ENCODE measurements around the gene PUM2.

Gene PUM2, protein sequence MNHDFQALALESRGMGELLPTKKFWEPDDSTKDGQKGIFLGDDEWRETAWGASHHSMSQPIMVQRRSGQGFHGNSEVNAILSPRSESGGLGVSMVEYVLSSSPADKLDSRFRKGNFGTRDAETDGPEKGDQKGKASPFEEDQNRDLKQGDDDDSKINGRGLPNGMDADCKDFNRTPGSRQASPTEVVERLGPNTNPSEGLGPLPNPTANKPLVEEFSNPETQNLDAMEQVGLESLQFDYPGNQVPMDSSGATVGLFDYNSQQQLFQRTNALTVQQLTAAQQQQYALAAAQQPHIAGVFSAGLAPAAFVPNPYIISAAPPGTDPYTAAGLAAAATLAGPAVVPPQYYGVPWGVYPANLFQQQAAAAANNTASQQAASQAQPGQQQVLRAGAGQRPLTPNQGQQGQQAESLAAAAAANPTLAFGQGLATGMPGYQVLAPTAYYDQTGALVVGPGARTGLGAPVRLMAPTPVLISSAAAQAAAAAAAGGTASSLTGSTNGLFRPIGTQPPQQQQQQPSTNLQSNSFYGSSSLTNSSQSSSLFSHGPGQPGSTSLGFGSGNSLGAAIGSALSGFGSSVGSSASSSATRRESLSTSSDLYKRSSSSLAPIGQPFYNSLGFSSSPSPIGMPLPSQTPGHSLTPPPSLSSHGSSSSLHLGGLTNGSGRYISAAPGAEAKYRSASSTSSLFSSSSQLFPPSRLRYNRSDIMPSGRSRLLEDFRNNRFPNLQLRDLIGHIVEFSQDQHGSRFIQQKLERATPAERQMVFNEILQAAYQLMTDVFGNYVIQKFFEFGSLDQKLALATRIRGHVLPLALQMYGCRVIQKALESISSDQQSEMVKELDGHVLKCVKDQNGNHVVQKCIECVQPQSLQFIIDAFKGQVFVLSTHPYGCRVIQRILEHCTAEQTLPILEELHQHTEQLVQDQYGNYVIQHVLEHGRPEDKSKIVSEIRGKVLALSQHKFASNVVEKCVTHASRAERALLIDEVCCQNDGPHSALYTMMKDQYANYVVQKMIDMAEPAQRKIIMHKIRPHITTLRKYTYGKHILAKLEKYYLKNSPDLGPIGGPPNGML

DNA sequence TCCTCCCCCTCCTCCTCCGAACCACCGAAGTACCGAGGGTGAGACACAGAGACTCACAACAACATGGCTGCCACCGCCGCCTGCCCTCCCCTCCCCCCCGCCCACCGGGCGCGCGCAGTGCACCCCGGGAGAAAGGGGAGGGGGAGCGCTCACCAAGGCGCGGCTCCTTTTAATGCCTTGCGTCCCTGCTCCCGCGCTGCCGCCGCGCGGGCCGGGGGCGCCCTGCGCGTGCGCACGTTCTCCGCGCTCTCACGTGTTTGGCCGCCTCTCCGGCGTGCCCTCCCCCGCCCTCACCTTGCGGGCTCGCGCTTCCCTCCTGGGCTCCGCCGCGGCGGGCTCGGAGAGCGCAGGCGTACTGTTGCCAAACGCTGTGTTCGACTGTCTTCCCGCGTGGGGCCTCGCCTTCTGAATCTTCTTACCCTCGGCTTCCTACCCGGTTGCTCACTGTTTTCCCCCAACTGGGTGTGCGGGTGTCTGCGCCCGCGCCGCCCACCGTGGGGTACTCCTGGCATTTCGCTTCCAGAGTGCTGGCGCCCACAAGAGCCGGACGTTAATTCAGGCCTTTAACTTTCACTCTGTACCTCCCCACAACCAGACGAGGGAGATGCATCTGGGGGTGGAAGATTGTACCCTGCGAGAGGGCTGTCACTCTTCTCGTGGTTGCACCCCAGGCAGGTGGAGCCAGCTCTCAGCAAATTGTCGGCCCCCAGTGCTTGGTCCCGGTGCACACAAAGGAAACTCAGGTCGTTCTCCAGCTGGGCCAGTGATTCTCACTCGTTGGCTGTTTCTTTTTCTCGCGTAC is at the start of gene PUM2:
Gene PUM2 (minus strand): TSS at position 92 of the 802 bp plus-strand sequence. CDS start 23,484 bp downstream, outside the sequence.
- Histone ChIP-seq H3K27me3 (ENCODE audit: control insufficient read depth in 2 of 2, insufficient read depth in 2 of 2, low read length in 2 of 2) (no peaks in the 10 kb centered on the region), H3K4me1 (ENCODE audit: control insufficient read depth in 2 of 2, insufficient read depth in 2 of 2, low read length in 2 of 2) (peaks cover 32 to 45% of the 10 kb centered on the region in 2 donors)

DNA sequence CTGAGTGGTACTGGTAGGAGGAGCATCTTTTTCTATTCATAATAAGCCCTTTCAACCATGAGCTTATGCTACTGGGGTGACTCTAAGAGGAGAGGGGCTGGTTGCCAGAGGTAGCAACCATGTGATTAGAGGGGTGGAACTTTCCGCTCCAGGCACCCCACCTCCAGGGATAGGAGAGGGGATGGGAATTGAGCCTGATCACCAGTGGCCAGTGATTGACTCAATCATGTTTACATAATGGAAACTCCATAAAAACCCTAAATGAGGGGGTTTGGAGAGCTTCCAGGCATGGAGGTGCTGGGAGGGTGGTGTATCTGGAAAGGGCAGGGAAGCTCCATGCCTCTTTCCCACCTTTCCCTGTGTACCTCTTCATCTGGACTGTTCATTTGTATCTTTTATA is 49.7 kb upstream of the PUM2 start:
- Histone ChIP-seq H3K9ac (ENCODE audit: low read depth in 1 of 2, low read length in 2 of 2) (no peak overlapping the region), H3K27ac (ENCODE audit: low read depth in 2 of 2, low read length in 2 of 2) (no peak overlapping the region)

More for the DNA sequence above, at the start of gene PUM2:
- H3K27ac ChIP-seq (ENCODE audit: low read depth in 2 of 2, low read length in 2 of 2): peak within 1 kb of the TSS; percentile 97
- H3K4me3 ChIP-seq (ENCODE audit: low read length in 2 of 2): peak within 1 kb of the TSS; percentile 92 to 96
- H3K9ac ChIP-seq (ENCODE audit: low read depth in 1 of 2, low read length in 2 of 2): peak within 1 kb of the TSS; percentile 96 to 97
- no peaks in the 10 kb centered on the region for H3K9me3 ChIP-seq (ENCODE audit: control insufficient read depth in 2 of 2, low read length in 2 of 2)
- no peaks in the 10 kb centered on the region for H3K36me3 ChIP-seq (ENCODE audit: control insufficient read depth in 2 of 2, insufficient read depth in 2 of 2, low read length in 2 of 2)

DNA sequence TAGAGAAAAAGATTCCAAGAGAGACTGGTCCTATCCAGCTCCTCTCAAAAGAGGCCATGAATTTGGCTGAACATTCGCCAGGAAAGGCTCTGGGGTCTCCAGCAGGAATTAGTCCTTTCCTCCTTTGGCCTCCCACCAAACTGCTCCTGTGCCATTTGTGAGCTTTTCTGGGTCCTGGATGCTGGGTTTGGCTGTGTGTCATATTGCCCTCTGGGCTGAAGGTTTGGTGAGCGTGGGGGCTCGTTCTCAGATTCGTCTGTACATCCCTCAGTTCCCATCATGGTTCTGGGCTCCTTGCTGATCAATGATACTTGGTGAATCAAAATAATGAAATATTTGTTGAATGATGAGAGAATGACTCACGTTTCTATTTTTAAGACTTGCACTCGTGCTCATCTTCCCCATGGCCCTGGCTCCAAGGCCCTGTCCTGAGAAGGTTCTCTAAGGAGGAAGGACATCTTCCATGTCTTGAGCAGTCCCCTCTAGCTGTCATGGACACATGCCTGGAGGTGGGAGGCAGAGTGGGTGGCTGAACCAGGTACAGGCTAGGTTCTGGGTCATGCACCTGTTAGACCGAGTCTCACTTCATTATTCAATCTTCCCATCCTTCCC is 48.4 kb upstream of the PUM2 start:
- Histone ChIP-seq H3K4me1 (ENCODE audit: control insufficient read depth in 2 of 2, insufficient read depth in 2 of 2, low read length in 2 of 2) (no peaks in the 10 kb centered on the region), H3K9ac (ENCODE audit: low read depth in 1 of 2, low read length in 2 of 2) (no peak overlapping the region), H3K36me3 (ENCODE audit: control insufficient read depth in 2 of 2, insufficient read depth in 2 of 2, low read length in 2 of 2) (no peaks in the 10 kb centered on the region), H3K27me3 (ENCODE audit: control insufficient read depth in 2 of 2, insufficient read depth in 2 of 2, low read length in 2 of 2) (no peaks in the 10 kb centered on the region), H3K27ac (ENCODE audit: low read depth in 2 of 2, low read length in 2 of 2) (no peak overlapping the region), H3K9me3 (ENCODE audit: control insufficient read depth in 2 of 2, low read length in 2 of 2) (no peaks in the 10 kb centered on the region), H3K4me3 (ENCODE audit: low read length in 2 of 2) (no peak overlapping the region)

More for the DNA sequence above, 49.7 kb upstream of the PUM2 start:
- Histone ChIP-seq H3K4me3 (ENCODE audit: low read length in 2 of 2) (no peak overlapping the region), H3K9me3 (ENCODE audit: control insufficient read depth in 2 of 2, low read length in 2 of 2) (no peaks in the 10 kb centered on the region), H3K4me1 (ENCODE audit: control insufficient read depth in 2 of 2, insufficient read depth in 2 of 2, low read length in 2 of 2) (no peaks in the 10 kb centered on the region), H3K27me3 (ENCODE audit: control insufficient read depth in 2 of 2, insufficient read depth in 2 of 2, low read length in 2 of 2) (no peaks in the 10 kb centered on the region), H3K36me3 (ENCODE audit: control insufficient read depth in 2 of 2, insufficient read depth in 2 of 2, low read length in 2 of 2) (no peaks in the 10 kb centered on the region)

DNA sequence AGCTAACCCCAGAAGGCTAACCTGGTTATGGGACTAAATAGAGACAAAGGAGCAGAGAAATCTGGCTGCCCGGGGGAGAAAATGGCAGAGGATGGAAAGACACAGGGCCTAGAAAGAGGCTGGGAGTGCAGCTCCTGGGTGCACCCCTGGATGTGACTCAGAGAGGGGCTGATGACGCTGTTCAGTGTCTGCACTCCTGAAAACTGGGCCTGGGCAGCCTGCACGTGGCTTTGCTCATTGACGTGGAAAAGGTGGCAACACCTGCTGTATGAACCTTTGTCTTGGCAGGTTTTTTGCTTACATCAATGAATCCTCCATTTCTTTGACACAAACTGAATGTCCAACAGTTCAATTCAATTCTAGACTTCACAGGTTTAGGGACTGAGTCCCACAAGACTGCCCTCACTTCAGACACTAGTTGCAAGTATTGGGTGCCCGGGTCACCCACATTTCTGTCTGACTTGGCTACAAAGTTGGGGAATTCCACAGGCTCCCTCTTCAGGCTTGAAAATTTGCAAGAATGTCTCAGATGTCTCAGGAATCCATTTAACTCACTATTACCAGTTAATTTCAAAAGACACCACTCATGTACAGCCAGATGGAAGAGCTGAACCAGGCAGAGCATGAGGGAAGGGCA is 47.3 kb upstream of the PUM2 start:
- no peaks in the 10 kb centered on the region for H3K36me3 ChIP-seq (ENCODE audit: control insufficient read depth in 2 of 2, insufficient read depth in 2 of 2, low read length in 2 of 2)
- H3K4me3 ChIP-seq (ENCODE audit: low read length in 2 of 2): no peak overlapping the region
- H3K9me3 ChIP-seq (ENCODE audit: control insufficient read depth in 2 of 2, low read length in 2 of 2): no peaks in the 10 kb centered on the region
- no peaks in the 10 kb centered on the region for H3K4me1 ChIP-seq (ENCODE audit: control insufficient read depth in 2 of 2, insufficient read depth in 2 of 2, low read length in 2 of 2)
- no peak overlapping the region for H3K27ac ChIP-seq (ENCODE audit: low read depth in 2 of 2, low read length in 2 of 2)
- no peaks in the 10 kb centered on the region for H3K27me3 ChIP-seq (ENCODE audit: control insufficient read depth in 2 of 2, insufficient read depth in 2 of 2, low read length in 2 of 2)
- H3K9ac ChIP-seq (ENCODE audit: low read depth in 1 of 2, low read length in 2 of 2): no peak overlapping the region

DNA sequence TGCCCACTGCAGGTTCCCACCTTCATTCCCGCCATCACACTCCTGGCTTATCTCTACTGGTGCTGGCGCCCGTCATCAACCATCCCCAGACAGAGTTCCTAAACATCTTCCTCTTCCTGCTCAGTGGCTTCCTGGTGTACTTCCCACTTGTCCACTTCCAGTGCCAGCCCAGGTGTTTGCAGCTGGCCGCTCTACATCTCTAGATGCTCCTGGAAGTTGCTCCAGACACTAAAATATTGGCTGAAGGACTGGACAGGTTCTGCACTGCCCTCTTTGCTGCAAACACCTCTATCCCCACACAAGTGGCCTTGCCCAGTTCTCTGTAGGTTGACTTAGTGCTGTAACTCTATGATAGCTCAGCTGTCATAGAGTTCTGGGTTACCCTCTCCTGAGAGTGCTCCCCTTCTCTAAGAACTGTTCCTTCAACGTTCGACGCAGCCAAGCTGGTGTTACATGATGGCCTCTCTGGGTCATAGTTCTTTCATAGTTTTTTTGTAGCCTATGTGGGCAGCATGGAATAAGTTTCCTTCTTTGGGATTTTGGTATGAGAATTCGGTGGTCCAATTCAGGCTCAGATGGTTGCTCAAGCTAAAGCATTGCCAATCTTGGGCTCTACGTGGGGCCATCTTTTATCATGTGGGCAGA is 45.8 kb upstream of the PUM2 start:
- no peak overlapping the region for H3K4me3 ChIP-seq (ENCODE audit: low read length in 2 of 2)
- H3K27me3 ChIP-seq (ENCODE audit: control insufficient read depth in 2 of 2, insufficient read depth in 2 of 2, low read length in 2 of 2): no peaks in the 10 kb centered on the region
- H3K36me3 ChIP-seq (ENCODE audit: control insufficient read depth in 2 of 2, insufficient read depth in 2 of 2, low read length in 2 of 2): no peaks in the 10 kb centered on the region
- no peaks in the 10 kb centered on the region for H3K9me3 ChIP-seq (ENCODE audit: control insufficient read depth in 2 of 2, low read length in 2 of 2)
- no peak overlapping the region for H3K9ac ChIP-seq (ENCODE audit: low read depth in 1 of 2, low read length in 2 of 2)
- H3K4me1 ChIP-seq (ENCODE audit: control insufficient read depth in 2 of 2, insufficient read depth in 2 of 2, low read length in 2 of 2): peaks cover 0 to 3% of the 10 kb centered on the region in 2 donors
- H3K27ac ChIP-seq (ENCODE audit: low read depth in 2 of 2, low read length in 2 of 2): no peak overlapping the region

DNA sequence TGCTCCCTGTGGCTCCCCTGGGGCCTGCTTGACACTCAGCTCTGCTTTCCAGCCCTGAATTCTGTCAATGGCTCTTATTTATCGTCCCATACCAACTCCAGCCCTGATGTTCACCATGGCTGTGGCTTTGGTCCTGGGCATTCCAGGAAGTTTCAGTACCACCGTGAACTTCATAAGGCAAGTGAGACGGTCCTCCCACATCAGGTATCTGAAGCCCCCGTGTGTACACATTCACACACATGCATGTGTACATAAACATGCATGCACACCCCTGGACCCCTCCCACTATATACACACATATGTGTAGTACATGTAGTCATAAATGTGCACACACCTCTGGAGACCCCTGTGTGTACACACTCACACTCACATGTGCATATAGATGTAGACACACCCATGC is 43.3 kb upstream of the PUM2 start:
- Histone ChIP-seq H3K4me3 (ENCODE audit: low read length in 2 of 2) (no peak overlapping the region), H3K27me3 (ENCODE audit: control insufficient read depth in 2 of 2, insufficient read depth in 2 of 2, low read length in 2 of 2) (no peaks in the 10 kb centered on the region), H3K27ac (ENCODE audit: low read depth in 2 of 2, low read length in 2 of 2) (no peak overlapping the region), H3K36me3 (ENCODE audit: control insufficient read depth in 2 of 2, insufficient read depth in 2 of 2, low read length in 2 of 2) (no peaks in the 10 kb centered on the region), H3K4me1 (ENCODE audit: control insufficient read depth in 2 of 2, insufficient read depth in 2 of 2, low read length in 2 of 2) (peaks cover 0 to 3% of the 10 kb centered on the region in 2 donors), H3K9me3 (ENCODE audit: control insufficient read depth in 2 of 2, low read length in 2 of 2) (no peaks in the 10 kb centered on the region), H3K9ac (ENCODE audit: low read depth in 1 of 2, low read length in 2 of 2) (no peak overlapping the region)

DNA sequence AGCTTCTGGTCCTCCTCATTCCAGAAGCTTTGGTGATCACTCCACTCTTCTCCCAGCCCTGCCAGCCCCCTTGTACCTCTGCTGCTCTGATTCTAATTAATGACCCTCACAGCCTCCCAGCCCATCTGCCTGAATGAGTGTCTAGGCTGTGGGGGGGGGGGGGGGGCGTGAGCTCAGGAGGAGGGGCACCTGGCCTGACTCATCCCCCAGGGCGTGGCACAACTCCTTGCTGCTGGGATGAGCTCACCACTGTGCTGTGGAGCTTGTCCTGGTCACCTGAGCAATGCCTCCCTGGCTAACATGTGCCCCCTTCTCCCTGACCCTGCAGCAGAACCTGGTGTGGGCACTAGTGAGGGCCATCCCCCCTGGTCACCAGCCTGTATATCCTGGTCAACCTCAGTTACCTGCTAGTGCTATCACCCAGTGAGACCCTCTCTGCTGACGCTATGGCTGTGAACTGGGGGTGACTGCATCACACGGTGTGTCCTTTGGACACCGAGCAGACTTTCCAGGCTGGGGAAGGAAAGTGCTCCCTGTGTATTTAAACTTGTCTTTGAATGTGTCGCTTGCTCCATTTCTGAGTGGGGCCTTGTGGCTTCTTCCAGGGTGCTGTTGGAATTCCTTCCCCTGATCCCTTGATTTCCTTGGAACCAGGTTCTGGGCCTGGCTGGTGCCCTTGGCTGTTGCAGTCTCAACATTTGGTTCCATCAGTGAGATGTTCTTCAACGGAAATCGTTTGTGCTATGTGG is 41.5 kb upstream of the PUM2 start:
- Histone ChIP-seq H3K9me3 (ENCODE audit: control insufficient read depth in 2 of 2, low read length in 2 of 2) (no peaks in the 10 kb centered on the region), H3K4me3 (ENCODE audit: low read length in 2 of 2) (no peak overlapping the region), H3K4me1 (ENCODE audit: control insufficient read depth in 2 of 2, insufficient read depth in 2 of 2, low read length in 2 of 2) (peaks cover 3% of the 10 kb centered on the region in 2 donors), H3K27ac (ENCODE audit: low read depth in 2 of 2, low read length in 2 of 2) (no peak overlapping the region), H3K9ac (ENCODE audit: low read depth in 1 of 2, low read length in 2 of 2) (no peak overlapping the region), H3K27me3 (ENCODE audit: control insufficient read depth in 2 of 2, insufficient read depth in 2 of 2, low read length in 2 of 2) (no peaks in the 10 kb centered on the region), H3K36me3 (ENCODE audit: control insufficient read depth in 2 of 2, insufficient read depth in 2 of 2, low read length in 2 of 2) (no peaks in the 10 kb centered on the region)

DNA sequence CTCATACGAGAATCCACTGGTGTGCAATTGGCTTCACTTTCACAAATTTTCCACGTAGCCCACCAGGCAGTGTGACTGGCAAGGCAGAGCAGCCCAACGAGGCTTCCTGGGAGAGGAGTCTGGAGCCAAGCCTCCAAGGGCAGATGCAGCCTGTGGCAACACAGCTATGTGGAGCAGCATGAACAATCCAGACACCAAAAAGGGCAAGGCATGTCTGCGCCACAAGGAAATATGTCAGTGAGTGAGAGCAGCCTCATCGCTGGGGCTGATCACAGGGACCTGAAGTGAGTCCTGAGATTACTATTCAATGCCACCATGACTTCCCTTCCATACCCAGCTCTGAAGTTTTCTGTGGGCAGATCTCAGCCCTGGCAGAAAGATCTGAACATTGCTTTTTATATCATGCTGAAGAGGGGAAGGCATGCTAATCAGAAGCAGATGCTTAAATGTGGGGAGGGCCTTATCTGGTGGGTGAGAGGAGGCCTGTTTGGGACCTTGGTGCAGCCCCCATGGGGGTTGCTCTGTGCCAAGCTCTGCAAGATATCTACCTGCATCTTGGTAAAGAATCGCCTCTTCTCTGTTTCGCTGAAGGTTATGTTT is 40.0 kb upstream of the PUM2 start:
- no peak overlapping the region for H3K27ac ChIP-seq (ENCODE audit: low read depth in 2 of 2, low read length in 2 of 2)

More for the DNA sequence above, 40.0 kb upstream of the PUM2 start:
- Histone ChIP-seq H3K36me3 (ENCODE audit: control insufficient read depth in 2 of 2, insufficient read depth in 2 of 2, low read length in 2 of 2) (no peaks in the 10 kb centered on the region), H3K9ac (ENCODE audit: low read depth in 1 of 2, low read length in 2 of 2) (no peak overlapping the region), H3K27me3 (ENCODE audit: control insufficient read depth in 2 of 2, insufficient read depth in 2 of 2, low read length in 2 of 2) (no peaks in the 10 kb centered on the region), H3K4me1 (ENCODE audit: control insufficient read depth in 2 of 2, insufficient read depth in 2 of 2, low read length in 2 of 2) (peaks cover 12 to 14% of the 10 kb centered on the region in 2 donors), H3K4me3 (ENCODE audit: low read length in 2 of 2) (no peak overlapping the region), H3K9me3 (ENCODE audit: control insufficient read depth in 2 of 2, low read length in 2 of 2) (no peaks in the 10 kb centered on the region)
